Measurements from ENCODE around the gene MICALL2.

MICALL2 gene

GRCh38 chr7:1441615-1442354 lies 17.5 kb downstream of the MICALL2 start:
- Histone ChIP-seq H3K4me1 (ENCODE audit: control insufficient read depth, insufficient read depth, low read length) (no peaks in the 10 kb centered on the region), H3K27ac (ENCODE audit: insufficient read depth, low read depth, low read length, poor library complexity, severe bottlenecking) (no peak overlapping the region), H3K27me3 (ENCODE audit: control insufficient read depth, insufficient read depth, low read length, poor library complexity, severe bottlenecking) (no peaks in the 10 kb centered on the region), H3K4me3 (ENCODE audit: insufficient read depth, low read depth, low read length) (no peak overlapping the region), H3K36me3 (ENCODE audit: control insufficient read depth, insufficient read depth, low read length) (no peaks in the 10 kb centered on the region), H3K9me3 (ENCODE audit: control insufficient read depth, low read length) (no peaks in the 10 kb centered on the region)
- 90 to 91% methylated on average over 41 of the region's 41 CpGs for WGBS, 2 experiments

GRCh38 chr7:1440620-1441019 lies 18.6 kb downstream of the MICALL2 start:
- H3K36me3 ChIP-seq (ENCODE audit: control insufficient read depth, insufficient read depth, low read length), result no peaks in the 10 kb centered on the region
- H3K4me3 ChIP-seq (ENCODE audit: insufficient read depth, low read depth, low read length), result no peak overlapping the region
- 96% methylated on average over 10 of the region's 10 CpGs for WGBS, 2 experiments
- H3K27ac ChIP-seq (ENCODE audit: insufficient read depth, low read depth, low read length, poor library complexity, severe bottlenecking), result no peak overlapping the region
- no peaks in the 10 kb centered on the region for H3K9me3 ChIP-seq (ENCODE audit: control insufficient read depth, low read length)
- no peaks in the 10 kb centered on the region for H3K27me3 ChIP-seq (ENCODE audit: control insufficient read depth, insufficient read depth, low read length, poor library complexity, severe bottlenecking)
- H3K4me1 ChIP-seq (ENCODE audit: control insufficient read depth, insufficient read depth, low read length), result no peaks in the 10 kb centered on the region

GRCh38 chr7:1439373-1440363 lies 19.6 kb downstream of the MICALL2 start:
- H3K4me1 ChIP-seq (ENCODE audit: control insufficient read depth, insufficient read depth, low read length), result no peaks in the 10 kb centered on the region
- 93 to 94% methylated on average over 31 of the region's 31 CpGs for WGBS, 2 experiments
- H3K36me3 ChIP-seq (ENCODE audit: control insufficient read depth, insufficient read depth, low read length), result no peaks in the 10 kb centered on the region
- no peak overlapping the region for H3K4me3 ChIP-seq (ENCODE audit: insufficient read depth, low read depth, low read length)
- no peaks in the 10 kb centered on the region for H3K27me3 ChIP-seq (ENCODE audit: control insufficient read depth, insufficient read depth, low read length, poor library complexity, severe bottlenecking)
- H3K27ac ChIP-seq (ENCODE audit: insufficient read depth, low read depth, low read length, poor library complexity, severe bottlenecking), result no peak overlapping the region
- H3K9me3 ChIP-seq (ENCODE audit: control insufficient read depth, low read length), result no peaks in the 10 kb centered on the region

GRCh38 chr7:1438821-1439220 lies 20.4 kb downstream of the MICALL2 start:
- H3K4me3 ChIP-seq (ENCODE audit: insufficient read depth, low read depth, low read length), result no peak overlapping the region
- no peaks in the 10 kb centered on the region for H3K27me3 ChIP-seq (ENCODE audit: control insufficient read depth, insufficient read depth, low read length, poor library complexity, severe bottlenecking)
- WGBS, 2 experiments, result 92 to 93% methylated on average over 15 of the region's 15 CpGs
- H3K27ac ChIP-seq (ENCODE audit: insufficient read depth, low read depth, low read length, poor library complexity, severe bottlenecking), result no peak overlapping the region
- H3K36me3 ChIP-seq (ENCODE audit: control insufficient read depth, insufficient read depth, low read length), result no peaks in the 10 kb centered on the region
- no peaks in the 10 kb centered on the region for H3K4me1 ChIP-seq (ENCODE audit: control insufficient read depth, insufficient read depth, low read length)
- H3K9me3 ChIP-seq (ENCODE audit: control insufficient read depth, low read length), result no peaks in the 10 kb centered on the region

GRCh38 chr7:1438208-1438607 lies 21.1 kb downstream of the MICALL2 start:
- H3K4me1 ChIP-seq (ENCODE audit: control insufficient read depth, insufficient read depth, low read length), result no peaks in the 10 kb centered on the region
- WGBS, 2 experiments, result 92% methylated on average over 10 of the region's 10 CpGs
- no peaks in the 10 kb centered on the region for H3K27me3 ChIP-seq (ENCODE audit: control insufficient read depth, insufficient read depth, low read length, poor library complexity, severe bottlenecking)

GRCh38 chr7:1437155-1437880 lies 22.0 kb downstream of the MICALL2 start:
- H3K27ac ChIP-seq (ENCODE audit: insufficient read depth, low read depth, low read length, poor library complexity, severe bottlenecking), result no peak overlapping the region
- no peak overlapping the region for H3K4me3 ChIP-seq (ENCODE audit: insufficient read depth, low read depth, low read length)
- no peaks in the 10 kb centered on the region for H3K9me3 ChIP-seq (ENCODE audit: control insufficient read depth, low read length)
- H3K4me1 ChIP-seq (ENCODE audit: control insufficient read depth, insufficient read depth, low read length), result no peaks in the 10 kb centered on the region
- H3K36me3 ChIP-seq (ENCODE audit: control insufficient read depth, insufficient read depth, low read length), result no peaks in the 10 kb centered on the region
- WGBS, 2 experiments, result 93 to 94% methylated on average over 43 of the region's 43 CpGs
- no peaks in the 10 kb centered on the region for H3K27me3 ChIP-seq (ENCODE audit: control insufficient read depth, insufficient read depth, low read length, poor library complexity, severe bottlenecking)

More at GRCh38 chr7:1438208-1438607, 21.1 kb downstream of the MICALL2 start:
- Histone ChIP-seq H3K4me3 (ENCODE audit: insufficient read depth, low read depth, low read length) (no peak overlapping the region), H3K9me3 (ENCODE audit: control insufficient read depth, low read length) (no peaks in the 10 kb centered on the region), H3K27ac (ENCODE audit: insufficient read depth, low read depth, low read length, poor library complexity, severe bottlenecking) (no peak overlapping the region), H3K36me3 (ENCODE audit: control insufficient read depth, insufficient read depth, low read length) (no peaks in the 10 kb centered on the region)

GRCh38 chr7:1436608-1437007 lies 22.7 kb downstream of the MICALL2 start:
- Histone ChIP-seq H3K27me3 (ENCODE audit: control insufficient read depth, insufficient read depth, low read length, poor library complexity, severe bottlenecking) (peaks cover 5% of the 10 kb centered on the region), H3K9me3 (ENCODE audit: control insufficient read depth, low read length) (no peaks in the 10 kb centered on the region), H3K27ac (ENCODE audit: insufficient read depth, low read depth, low read length, poor library complexity, severe bottlenecking) (no peak overlapping the region), H3K4me3 (ENCODE audit: insufficient read depth, low read depth, low read length) (no peak overlapping the region), H3K4me1 (ENCODE audit: control insufficient read depth, insufficient read depth, low read length) (no peaks in the 10 kb centered on the region), H3K36me3 (ENCODE audit: control insufficient read depth, insufficient read depth, low read length) (no peaks in the 10 kb centered on the region)
- 93 to 96% methylated on average over 20 of the region's 20 CpGs for WGBS, 2 experiments

- Histone ChIP-seq H3K9me3 (ENCODE audit: control insufficient read depth, low read length) (no peaks in the 10 kb centered on the region), H3K4me1 (ENCODE audit: control insufficient read depth, insufficient read depth, low read length) (no peaks in the 10 kb centered on the region), H3K27me3 (ENCODE audit: control insufficient read depth, insufficient read depth, low read length, poor library complexity, severe bottlenecking) (peaks cover 5% of the 10 kb centered on the region), H3K36me3 (ENCODE audit: control insufficient read depth, insufficient read depth, low read length) (no peaks in the 10 kb centered on the region), H3K4me3 (ENCODE audit: insufficient read depth, low read depth, low read length) (no peak overlapping the region), H3K27ac (ENCODE audit: insufficient read depth, low read depth, low read length, poor library complexity, severe bottlenecking) (no peak overlapping the region)
- WGBS, 2 experiments, result 91 to 94% methylated on average over 21 to 22 of the region's 22 CpGs
Measured at GRCh38 chr7:1434891-1435670, 24.2 kb downstream of the MICALL2 start.

- no peak overlapping the region for H3K4me3 ChIP-seq (ENCODE audit: insufficient read depth, low read depth, low read length)
- WGBS, 2 experiments, result 94 to 95% methylated on average over 35 of the region's 35 CpGs
- H3K27me3 ChIP-seq (ENCODE audit: control insufficient read depth, insufficient read depth, low read length, poor library complexity, severe bottlenecking), result peaks cover 5% of the 10 kb centered on the region
Measured at GRCh38 chr7:1434165-1434718, 25.0 kb downstream of the MICALL2 start.

More at GRCh38 chr7:1434165-1434718, 25.0 kb downstream of the MICALL2 start:
- Histone ChIP-seq H3K27ac (ENCODE audit: insufficient read depth, low read depth, low read length, poor library complexity, severe bottlenecking) (no peak overlapping the region), H3K36me3 (ENCODE audit: control insufficient read depth, insufficient read depth, low read length) (no peaks in the 10 kb centered on the region), H3K4me1 (ENCODE audit: control insufficient read depth, insufficient read depth, low read length) (peaks cover under 1% of the 10 kb centered on the region), H3K9me3 (ENCODE audit: control insufficient read depth, low read length) (no peaks in the 10 kb centered on the region)

Measured in ectodermal cell (in vitro differentiated cells).